OCI-LY1 (cell line): Measurements from ENCODE around the gene TRPV2.

Source experiments
- EZH2 ChIP-seq: fragments of 200-600 bp; sonication (generic), shearing (Covaris generic); IDR thresholded peaks from 2 replicates; pipeline ENCODE4 v1.8.0; 2017; ENCODE audit warnings: borderline replicate concordance, mixed run types, mild to moderate bottlenecking, antibody characterized with exemption, low read length, moderate library complexity, mixed read lengths
- TF ChIP-seq, protein P1 (sequence below): fragments of 200-600 bp; sonication (generic), shearing (Covaris generic); IDR thresholded peaks from 2 replicates; pipeline ENCODE4 v1.5.1; 2017; ENCODE audit warnings: mild to moderate bottlenecking, antibody characterized with exemption, low read length, moderate library complexity, mixed read lengths

DNA sequence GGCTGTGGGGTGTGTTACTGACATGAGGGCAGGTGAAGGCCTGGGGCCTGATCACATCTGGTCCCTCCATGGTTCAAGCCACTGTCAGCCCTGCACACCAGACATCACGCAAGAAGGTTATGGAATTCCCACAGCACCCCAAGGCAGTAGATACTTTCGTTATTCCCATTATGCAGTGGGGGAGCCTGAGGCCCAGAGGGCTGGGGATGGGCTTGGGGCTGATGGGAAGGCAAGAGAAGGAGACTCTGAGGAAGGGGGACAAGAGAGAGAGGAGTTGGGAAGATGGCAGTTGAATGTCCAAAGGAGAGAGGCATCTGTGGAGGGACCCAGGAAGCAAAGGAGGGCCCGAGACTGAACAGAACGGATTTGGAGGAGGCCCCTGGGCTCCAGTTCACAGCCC, 34.7 kb downstream of the TRPV2 start:
- no peak for TF ChIP-seq EZH2
- TF ChIP-seq, protein P1, sequence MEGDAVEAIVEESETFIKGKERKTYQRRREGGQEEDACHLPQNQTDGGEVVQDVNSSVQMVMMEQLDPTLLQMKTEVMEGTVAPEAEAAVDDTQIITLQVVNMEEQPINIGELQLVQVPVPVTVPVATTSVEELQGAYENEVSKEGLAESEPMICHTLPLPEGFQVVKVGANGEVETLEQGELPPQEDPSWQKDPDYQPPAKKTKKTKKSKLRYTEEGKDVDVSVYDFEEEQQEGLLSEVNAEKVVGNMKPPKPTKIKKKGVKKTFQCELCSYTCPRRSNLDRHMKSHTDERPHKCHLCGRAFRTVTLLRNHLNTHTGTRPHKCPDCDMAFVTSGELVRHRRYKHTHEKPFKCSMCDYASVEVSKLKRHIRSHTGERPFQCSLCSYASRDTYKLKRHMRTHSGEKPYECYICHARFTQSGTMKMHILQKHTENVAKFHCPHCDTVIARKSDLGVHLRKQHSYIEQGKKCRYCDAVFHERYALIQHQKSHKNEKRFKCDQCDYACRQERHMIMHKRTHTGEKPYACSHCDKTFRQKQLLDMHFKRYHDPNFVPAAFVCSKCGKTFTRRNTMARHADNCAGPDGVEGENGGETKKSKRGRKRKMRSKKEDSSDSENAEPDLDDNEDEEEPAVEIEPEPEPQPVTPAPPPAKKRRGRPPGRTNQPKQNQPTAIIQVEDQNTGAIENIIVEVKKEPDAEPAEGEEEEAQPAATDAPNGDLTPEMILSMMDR = no peak
